Ovary (tissue), 3 donors: ENCODE results near the gene SH3PXD2B.

Experiments
- CTCF ChIP-seq, 3 donors: fragments of 450-650 bp in 2 of 3; fragments of 200-600 bp in 1 of 3; IDR thresholded peaks; one replicate each; pipeline versions ENCODE4 v1.5.1 to v1.8.0; 2016 to 2022; ENCODE audit warnings: antibody characterized with exemption in 3 of 3, mild to moderate bottlenecking in 1 of 3
- POLR2A ChIP-seq: fragments of 450-650 bp; IDR thresholded peaks from one replicate; pipeline ENCODE4 v1.6.1; 2017; ENCODE audit warnings: antibody characterized with exemption, mild to moderate bottlenecking, moderate library complexity
- donor health status: DM: no; HTN: no; CAD: no.

- TF ChIP-seq POLR2A: no peak
- no peak for TF ChIP-seq CTCF (IDR thresholded peaks at IDR 0.05)
Observed at GRCh38 chr5:172280317-172280716, 174.0 kb downstream of the SH3PXD2B start.
